Fibroblast of skin of left quadriceps (primary cell): ENCODE measurements around the gene MBNL1.

Source experiments
- DNase-seq, 2 experiments: peaks; one replicate each; pipeline ENCODE4 v3.0.0-alpha.2; 2013; ENCODE audit warnings: low read depth in 2 of 2

The MBNL1 gene

GRCh38 chr3:152276681-152277080 lies 8.0 kb downstream of the MBNL1 start:
- DNase-seq, result no peak

DNA sequence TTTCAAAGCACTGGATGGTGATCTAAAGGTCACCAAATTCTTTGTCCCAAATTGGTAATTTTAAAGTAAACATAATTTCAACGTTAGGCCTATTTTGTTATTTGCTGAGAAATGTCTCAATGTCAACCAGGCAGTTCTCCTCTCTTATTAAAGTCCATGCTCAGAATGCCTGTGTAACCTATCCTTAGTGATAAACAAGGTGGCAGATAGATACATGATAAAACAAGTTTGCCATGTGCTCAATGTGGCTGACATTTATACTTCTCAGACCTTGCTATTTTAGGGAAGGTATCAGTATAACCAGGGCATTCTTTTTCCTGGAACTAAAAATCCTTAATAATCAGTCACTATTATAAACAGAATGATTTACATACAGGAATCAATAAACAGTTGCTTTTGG lies 8.5 kb downstream of the MBNL1 start:
- DNase-seq, result no peak

DNA sequence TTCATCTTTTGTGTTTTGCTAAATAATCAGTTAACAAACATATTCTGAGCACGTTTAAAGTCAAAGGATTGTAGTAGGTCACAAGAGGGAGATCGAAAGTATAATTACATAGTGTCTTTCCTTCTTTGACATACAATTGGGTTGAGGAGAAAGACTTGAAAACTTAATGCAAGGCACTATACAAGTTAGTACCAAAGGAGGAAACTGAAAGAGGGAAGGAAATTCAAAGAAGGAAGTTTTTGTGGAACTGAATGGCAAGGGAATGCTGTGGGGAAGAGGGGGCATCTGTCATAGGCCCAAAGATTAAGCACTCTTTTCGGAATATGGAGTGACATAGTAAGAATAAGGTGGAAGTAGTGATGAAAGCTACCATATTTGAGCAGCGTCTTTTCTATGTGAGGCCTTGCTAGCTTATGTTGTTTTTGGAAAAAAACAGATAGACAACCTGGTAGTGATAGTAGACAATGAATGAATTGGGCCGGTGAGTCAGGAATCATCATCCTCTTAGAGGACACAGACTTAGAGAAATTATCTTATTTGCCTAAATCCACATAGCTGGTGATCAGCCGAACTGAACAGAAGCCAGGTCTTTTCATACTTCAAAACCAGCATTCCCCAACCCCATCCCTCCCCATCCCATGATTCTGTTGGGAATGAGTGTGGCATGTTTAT lies 10.2 kb downstream of the MBNL1 start:
- no peak for DNase-seq

DNA sequence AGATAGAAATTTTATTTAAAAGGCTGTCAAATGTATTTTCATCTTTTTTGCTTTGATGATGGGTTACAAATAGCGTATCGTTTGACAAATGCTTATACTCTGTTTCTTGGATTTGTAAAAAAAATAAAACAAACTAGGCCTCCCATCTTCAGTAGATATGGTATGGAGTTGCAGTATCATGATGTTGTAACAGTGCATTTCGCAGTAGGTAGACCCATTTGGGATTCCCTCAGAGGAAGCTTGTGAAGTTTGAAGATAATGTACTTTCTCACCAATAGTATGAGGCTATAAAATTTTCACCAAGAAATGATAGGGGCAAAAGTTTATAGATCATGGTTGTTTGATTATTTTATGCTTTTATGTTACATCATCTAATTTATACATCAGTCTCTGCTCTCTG lies 10.8 kb downstream of the MBNL1 start:
- no peak for DNase-seq

DNA sequence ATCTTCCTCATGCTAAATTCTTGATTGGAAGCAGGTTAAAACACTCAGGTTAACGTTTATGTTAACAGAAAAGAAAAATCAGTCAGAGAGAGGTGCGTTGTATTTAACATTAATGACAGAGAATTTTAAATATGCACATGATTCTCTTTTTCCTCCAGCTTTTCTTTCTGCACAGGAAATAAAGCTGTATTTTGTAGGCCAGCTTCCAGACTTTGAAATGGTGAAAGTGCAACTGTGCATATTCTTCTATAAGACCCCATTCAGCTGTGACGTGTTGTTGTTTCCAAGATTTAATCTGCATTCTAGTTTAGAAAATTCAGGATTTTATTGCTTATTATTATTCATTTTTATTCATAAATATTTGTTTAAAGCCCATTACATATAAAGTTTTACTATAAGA lies 11.8 kb downstream of the MBNL1 start:
- DNase-seq, result no peak

- DNase-seq, result no peak
Measured at GRCh38 chr3:152281133-152281713, 12.5 kb downstream of the MBNL1 start.

GRCh38 chr3:152282813-152283212 lies 14.1 kb downstream of the MBNL1 start:
- no peak for DNase-seq

DNA sequence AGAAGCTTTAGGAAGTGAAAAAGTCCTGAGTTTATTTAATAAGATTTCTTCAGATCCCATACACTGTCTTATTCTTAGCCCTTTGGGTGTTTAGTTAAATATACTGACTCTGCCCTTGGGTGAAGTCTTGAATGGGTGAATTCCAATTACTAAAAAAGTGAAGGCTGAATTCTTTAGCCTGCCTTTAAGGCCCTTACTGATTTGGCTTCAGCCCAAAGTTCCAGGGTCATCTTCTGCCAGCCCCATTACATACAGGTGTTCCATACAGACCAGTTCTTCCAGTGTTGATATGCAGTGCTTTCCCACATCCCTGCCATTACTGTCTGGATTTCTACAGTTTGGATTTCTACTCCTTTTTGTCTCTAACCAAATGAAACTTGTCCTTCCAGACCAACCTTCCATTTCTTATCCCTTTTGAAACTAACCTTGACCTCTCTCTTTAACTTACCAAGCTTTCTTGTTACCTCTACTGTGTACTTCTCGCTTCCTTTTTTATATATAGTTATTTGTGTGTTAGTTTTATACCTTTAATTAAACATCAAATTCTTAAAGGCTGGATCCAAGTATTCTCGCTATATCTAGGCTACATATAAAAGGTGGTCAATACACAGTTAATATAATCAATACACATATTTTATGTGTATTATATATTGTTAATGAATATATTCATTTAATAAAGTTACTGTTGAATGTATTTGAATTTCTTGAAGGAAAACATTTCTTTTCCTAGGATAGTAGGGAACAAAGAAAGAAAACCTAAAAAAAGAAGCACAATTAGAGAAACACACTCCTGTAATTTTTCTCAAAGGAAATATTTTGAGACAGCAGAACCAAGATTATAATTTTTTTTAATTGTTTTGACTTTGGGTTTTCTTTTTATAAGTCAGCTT lies 15.0 kb downstream of the MBNL1 start:
- no peak for DNase-seq

GRCh38 chr3:152284906-152285305 lies 16.2 kb downstream of the MBNL1 start:
- no peak for DNase-seq

DNA sequence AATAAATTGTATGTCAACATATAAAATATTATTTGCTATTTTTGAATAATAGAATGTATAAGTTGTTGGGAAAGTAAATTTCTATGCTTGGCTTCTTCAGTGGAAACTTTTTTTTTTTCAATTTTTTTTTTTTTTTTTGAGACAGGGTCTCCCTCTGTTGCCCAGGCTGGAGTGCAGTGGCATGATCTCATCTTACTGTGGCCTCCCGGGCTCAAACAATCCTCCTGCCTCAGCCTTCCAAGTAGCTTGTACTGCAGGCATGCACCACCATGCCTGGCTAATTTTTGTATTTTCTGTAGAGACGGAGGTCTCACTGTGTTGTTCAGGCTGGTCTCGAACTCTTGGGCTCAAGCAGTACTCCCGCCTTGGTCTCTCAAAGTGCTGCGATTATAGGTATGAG lies 16.8 kb downstream of the MBNL1 start:
- DNase-seq, result no peak

- DNase-seq, result no peak
Measured at GRCh38 chr3:152287898-152288576, 19.3 kb downstream of the MBNL1 start.

GRCh38 chr3:152288681-152289080 lies 20.0 kb downstream of the MBNL1 start:
- DNase-seq, result no peak

- DNase-seq, result no peak
Measured at GRCh38 chr3:152289708-152290107, 21.0 kb downstream of the MBNL1 start.

GRCh38 chr3:152290374-152290773 lies 21.6 kb downstream of the MBNL1 start:
- no peak for DNase-seq

- no peak for DNase-seq
Measured at GRCh38 chr3:152291238-152291637, 22.5 kb downstream of the MBNL1 start.

- DNase-seq, result no peak
Measured at GRCh38 chr3:152291649-152292066, 22.9 kb downstream of the MBNL1 start.

GRCh38 chr3:152292366-152292765 lies 23.6 kb downstream of the MBNL1 start:
- DNase-seq, result no peak

DNA sequence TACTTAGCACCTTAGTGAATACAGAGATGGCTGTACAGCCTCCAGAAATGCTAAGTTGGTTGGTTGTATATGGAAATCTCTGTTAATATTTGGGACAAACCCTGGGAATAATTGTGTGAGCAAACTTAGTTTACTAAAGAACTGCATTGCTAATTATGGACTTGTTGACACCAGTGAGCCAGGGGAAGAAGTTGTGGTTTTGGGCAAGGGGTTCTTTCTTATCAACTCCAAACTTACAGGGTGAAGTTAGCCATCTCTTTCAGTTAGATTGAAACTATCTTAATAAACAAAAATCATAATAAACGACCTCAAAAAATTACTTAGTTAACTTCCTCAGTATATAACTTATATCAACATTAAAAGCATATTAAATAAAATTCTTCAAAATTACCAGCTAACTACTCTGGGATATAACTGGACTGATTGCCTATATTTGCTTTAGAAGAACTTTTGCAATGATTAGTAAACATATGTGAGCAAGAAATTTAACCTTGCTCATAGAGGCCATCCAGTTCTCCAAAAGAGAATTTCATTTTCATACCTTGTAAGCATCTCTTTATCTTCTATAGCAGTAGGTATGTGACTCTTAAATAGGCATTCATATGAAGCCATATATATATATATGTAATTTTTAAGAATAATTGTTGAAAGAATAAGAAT lies 24.7 kb downstream of the MBNL1 start:
- no peak for DNase-seq

DNA sequence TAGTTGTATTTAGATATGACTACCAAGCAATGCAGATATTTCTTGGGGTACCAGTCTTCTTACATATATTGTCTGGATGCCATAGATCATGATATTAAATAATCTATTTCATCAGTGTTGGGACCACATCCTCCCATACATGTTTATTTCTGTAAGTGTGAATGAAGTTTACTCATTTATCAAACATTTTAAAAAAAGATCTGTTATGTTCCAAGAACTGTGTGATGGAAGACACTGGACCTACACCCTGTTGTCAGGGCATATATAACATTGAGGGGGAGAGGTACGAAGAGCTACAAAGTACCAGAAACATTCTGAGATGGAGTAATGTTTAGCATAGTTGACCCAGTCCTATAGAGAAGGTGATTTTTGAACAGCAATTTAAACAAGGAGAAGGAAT lies 26.6 kb downstream of the MBNL1 start:
- no peak for DNase-seq

DNA sequence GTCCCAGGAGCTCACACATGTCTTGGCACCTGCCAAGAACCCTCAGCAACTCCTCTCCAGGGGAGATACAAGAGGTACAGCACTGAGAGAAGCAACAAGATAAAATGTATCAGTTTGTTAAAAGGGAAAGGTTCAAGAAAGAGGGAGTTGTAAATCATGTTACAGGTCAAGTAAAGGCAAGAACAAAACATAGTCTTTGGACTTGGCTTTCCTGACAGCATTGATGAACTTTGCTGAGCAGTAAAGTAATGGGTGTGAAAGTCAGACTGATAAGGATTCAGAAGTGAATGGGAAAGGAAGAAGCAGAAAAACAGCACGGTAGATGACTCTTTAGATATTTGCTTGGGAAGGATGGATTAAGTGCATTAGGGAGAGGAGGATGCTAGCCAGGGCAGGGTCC lies 27.1 kb downstream of the MBNL1 start:
- no peak for DNase-seq

GRCh38 chr3:152296382-152296781 lies 27.7 kb downstream of the MBNL1 start:
- DNase-seq, result no peak

- no peak for DNase-seq
Measured at GRCh38 chr3:152296971-152297370, 28.2 kb downstream of the MBNL1 start.
